ENCODE results near the gene LRRC8B.
"Not testable (repeated sequence)": the region's sequence is repeated elsewhere in the genome, so short reads cannot be mapped to it uniquely, and the experiment has no call there.

The LRRC8B gene

DNA sequence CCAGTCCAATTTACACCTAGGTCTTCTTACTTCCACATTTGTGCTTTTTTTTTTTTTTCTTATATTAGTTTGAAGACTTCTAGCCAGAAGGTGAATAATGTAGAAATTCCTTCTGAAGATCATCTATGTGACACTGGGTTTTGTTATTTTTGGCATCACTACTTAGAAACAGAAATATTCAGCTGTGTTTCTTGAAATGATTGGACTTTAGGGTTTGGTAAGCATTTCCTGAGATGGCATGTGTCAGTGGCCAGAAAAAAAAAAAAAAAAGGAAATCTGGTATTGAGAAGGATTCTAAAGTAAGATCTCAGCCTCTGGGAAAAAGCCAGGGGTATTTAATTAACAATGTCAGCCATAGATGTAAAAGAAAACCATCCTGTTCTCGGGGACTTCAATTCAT is 64.9 kb downstream of the LRRC8B start:
- Histone ChIP-seq H3K9me3 (ENCODE audit: control insufficient read depth in 1 of 2, low read length in 2 of 2) (no peaks in the 10 kb centered on the region), H3K36me3 (ENCODE audit: control insufficient read depth in 1 of 2, insufficient read depth in 2 of 2, low read length in 2 of 2) (peaks cover 0 to 4% of the 10 kb centered on the region in 2 donors), H3K27ac (ENCODE audit: low read length) (no peak overlapping the region), H3K4me1 (ENCODE audit: control insufficient read depth in 1 of 2, insufficient read depth in 2 of 2, low read length in 2 of 2) (no peaks in the 10 kb centered on the region), H3K27me3 (ENCODE audit: low read depth, low read length) (no peaks in the 10 kb centered on the region), H3K4me3 (ENCODE audit: low read depth in 1 of 2, low read length in 2 of 2) (no peak overlapping the region)

DNA sequence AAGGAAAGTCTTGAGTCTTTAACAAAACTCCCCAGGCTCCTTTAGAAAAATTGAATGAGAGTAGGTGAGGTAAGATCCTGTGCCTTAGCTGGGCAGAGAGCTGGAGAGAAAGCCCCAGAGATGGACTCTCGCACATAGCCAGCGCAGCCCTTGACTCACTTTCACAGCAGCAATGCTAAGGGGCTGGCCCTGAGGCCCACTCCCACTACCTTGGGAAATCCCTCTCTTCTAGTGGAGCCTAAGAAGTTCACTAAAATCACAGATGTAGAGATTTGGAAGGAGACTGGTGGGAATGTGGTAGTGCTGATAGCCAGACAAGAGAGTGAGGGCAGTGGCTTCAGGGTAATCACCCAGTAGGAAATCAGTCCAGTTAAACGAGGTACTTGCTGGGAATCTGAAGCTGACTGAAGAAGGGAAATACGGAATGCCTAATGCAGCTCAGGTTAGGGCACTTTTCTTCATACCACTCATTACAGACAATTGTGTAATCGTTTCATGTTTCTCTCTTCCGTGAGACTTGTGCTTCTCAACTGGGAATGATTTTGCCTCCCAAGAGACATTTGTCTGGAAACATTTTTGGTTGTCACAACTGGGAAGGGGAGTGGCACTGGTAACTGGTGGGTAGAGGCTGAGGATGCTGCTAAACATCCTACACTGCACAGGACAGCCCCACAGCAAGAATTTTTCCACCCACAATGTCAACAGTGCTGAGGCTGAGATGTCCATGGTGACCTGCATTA is 65.9 kb downstream of the LRRC8B start:
- Histone ChIP-seq H3K36me3 (ENCODE audit: control insufficient read depth in 1 of 2, insufficient read depth in 2 of 2, low read length in 2 of 2) (no peaks in the 10 kb centered on the region), H3K27ac (ENCODE audit: low read length) (no peak overlapping the region), H3K9me3 (ENCODE audit: control insufficient read depth in 1 of 2, low read length in 2 of 2) (no peaks in the 10 kb centered on the region), H3K4me3 (ENCODE audit: low read depth in 1 of 2, low read length in 2 of 2) (no peak overlapping the region), H3K4me1 (ENCODE audit: control insufficient read depth in 1 of 2, insufficient read depth in 2 of 2, low read length in 2 of 2) (no peaks in the 10 kb centered on the region), H3K27me3 (ENCODE audit: low read depth, low read length) (no peaks in the 10 kb centered on the region)

DNA sequence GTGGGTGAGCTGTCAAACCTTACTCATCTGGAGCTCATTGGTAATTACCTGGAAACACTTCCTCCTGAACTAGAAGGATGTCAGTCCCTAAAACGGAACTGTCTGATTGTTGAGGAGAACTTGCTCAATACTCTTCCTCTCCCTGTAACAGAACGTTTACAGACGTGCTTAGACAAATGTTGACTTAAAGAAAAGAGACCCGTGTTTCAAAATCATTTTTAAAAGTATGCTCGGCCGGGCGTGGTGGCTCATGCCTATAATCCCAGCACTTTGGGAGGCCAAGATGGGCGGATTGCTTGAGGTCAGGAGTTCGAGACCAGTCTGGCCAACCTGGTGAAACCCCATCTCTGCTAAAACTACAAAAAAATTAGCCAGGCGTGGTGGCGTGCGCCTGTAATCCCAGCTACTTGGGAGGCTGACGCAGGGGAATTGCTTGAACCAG is 68.3 kb downstream of the LRRC8B start:
- not testable (repeated sequence) for H3K27me3 ChIP-seq (ENCODE audit: low read depth, low read length); H3K27ac ChIP-seq (ENCODE audit: low read length); H3K4me1 ChIP-seq (ENCODE audit: control insufficient read depth in 1 of 2, insufficient read depth in 2 of 2, low read length in 2 of 2); H3K9me3 ChIP-seq (ENCODE audit: control insufficient read depth in 1 of 2, low read length in 2 of 2); H3K36me3 ChIP-seq (ENCODE audit: control insufficient read depth in 1 of 2, insufficient read depth in 2 of 2, low read length in 2 of 2); H3K4me3 ChIP-seq (ENCODE audit: low read depth in 1 of 2, low read length in 2 of 2)

DNA sequence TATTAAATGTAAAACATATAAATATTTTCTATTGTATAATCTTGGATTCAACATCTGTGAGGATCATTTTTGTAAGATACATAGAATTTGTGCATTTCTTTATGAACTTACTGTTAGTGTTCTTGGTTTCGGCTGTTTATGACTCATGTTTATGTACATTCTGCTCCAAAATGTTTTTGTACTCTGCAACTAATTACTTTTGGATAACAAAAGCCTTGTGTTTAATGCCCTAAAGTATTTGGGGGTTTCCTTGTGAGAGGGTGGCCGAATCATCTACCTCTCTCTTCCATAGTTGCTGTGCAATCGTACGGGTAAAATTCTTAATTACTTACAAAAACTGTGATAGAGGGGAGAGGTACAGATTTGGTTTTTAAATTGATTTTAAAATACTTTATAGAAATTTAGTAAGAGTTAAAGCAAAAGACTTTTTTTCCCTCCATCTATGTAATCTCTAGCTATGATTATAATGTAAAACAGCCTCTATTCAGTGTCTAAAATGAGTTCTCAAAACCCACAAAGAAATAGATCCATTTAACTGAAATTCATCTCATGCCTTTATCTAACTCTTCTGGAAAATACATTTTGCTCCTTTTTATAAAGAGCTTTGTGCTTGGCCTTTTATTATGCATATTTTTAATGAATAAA is 69.6 kb downstream of the LRRC8B start:
- H3K4me1 ChIP-seq (ENCODE audit: control insufficient read depth in 1 of 2, insufficient read depth in 2 of 2, low read length in 2 of 2), result no peaks in the 10 kb centered on the region
- no peaks in the 10 kb centered on the region for H3K9me3 ChIP-seq (ENCODE audit: control insufficient read depth in 1 of 2, low read length in 2 of 2)
- no peaks in the 10 kb centered on the region for H3K36me3 ChIP-seq (ENCODE audit: control insufficient read depth in 1 of 2, insufficient read depth in 2 of 2, low read length in 2 of 2)
- H3K27ac ChIP-seq (ENCODE audit: low read length), result no peak overlapping the region
- no peaks in the 10 kb centered on the region for H3K27me3 ChIP-seq (ENCODE audit: low read depth, low read length)
- no peak overlapping the region for H3K4me3 ChIP-seq (ENCODE audit: low read depth in 1 of 2, low read length in 2 of 2)

DNA sequence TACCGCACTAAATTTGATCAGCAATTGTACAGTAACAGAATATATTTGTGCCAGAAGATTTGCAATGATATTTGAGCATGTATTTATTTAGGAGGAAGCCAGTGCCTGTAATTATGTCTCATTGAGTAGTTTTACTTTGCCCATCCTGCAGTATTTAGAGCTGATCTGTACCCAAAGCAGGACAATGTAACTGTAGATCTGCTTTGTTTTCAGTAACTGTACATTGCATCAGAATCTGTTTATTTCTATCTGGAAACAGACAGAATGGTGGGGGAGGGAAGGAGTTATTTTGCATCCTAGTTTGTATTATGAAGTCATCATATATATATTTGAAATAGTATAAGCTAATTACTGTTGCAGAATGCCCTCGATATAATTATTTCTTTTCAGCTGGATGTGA is 72.1 kb downstream of the LRRC8B start:
- Histone ChIP-seq H3K27me3 (ENCODE audit: low read depth, low read length) (no peaks in the 10 kb centered on the region), H3K4me1 (ENCODE audit: control insufficient read depth in 1 of 2, insufficient read depth in 2 of 2, low read length in 2 of 2) (no peaks in the 10 kb centered on the region), H3K36me3 (ENCODE audit: control insufficient read depth in 1 of 2, insufficient read depth in 2 of 2, low read length in 2 of 2) (no peaks in the 10 kb centered on the region), H3K27ac (ENCODE audit: low read length) (no peak overlapping the region), H3K9me3 (ENCODE audit: control insufficient read depth in 1 of 2, low read length in 2 of 2) (no peaks in the 10 kb centered on the region), H3K4me3 (ENCODE audit: low read depth in 1 of 2, low read length in 2 of 2) (no peak overlapping the region)

GRCh38 chr1:89598450-89599331 is 74.1 kb downstream of the LRRC8B start:
- H3K4me1 ChIP-seq (ENCODE audit: control insufficient read depth in 1 of 2, insufficient read depth in 2 of 2, low read length in 2 of 2), result no peaks in the 10 kb centered on the region
- no peaks in the 10 kb centered on the region for H3K27me3 ChIP-seq (ENCODE audit: low read depth, low read length)

DNA sequence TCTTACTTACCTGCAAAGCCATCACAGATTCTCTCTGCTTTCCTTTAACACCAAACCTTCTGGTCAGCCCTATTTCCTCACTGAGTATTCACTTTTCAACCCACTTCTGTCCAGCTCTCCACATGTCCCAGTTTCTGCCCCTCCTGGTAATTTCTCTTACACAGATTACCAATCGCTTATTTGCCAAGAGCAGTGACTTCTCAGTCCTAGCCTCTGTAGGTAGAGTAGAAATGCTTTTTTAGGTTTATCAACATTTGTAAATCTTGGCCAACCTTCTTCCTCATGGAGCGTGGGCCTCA is 74.7 kb downstream of the LRRC8B start:
- Histone ChIP-seq H3K27me3 (ENCODE audit: low read depth, low read length) (no peaks in the 10 kb centered on the region), H3K27ac (ENCODE audit: low read length) (no peak overlapping the region), H3K4me1 (ENCODE audit: control insufficient read depth in 1 of 2, insufficient read depth in 2 of 2, low read length in 2 of 2) (no peaks in the 10 kb centered on the region), H3K9me3 (ENCODE audit: control insufficient read depth in 1 of 2, low read length in 2 of 2) (no peaks in the 10 kb centered on the region), H3K4me3 (ENCODE audit: low read depth in 1 of 2, low read length in 2 of 2) (no peak overlapping the region), H3K36me3 (ENCODE audit: control insufficient read depth in 1 of 2, insufficient read depth in 2 of 2, low read length in 2 of 2) (no peaks in the 10 kb centered on the region)

More at GRCh38 chr1:89598450-89599331, 74.1 kb downstream of the LRRC8B start:
- H3K4me3 ChIP-seq (ENCODE audit: low read depth in 1 of 2, low read length in 2 of 2), result no peak overlapping the region
- H3K9me3 ChIP-seq (ENCODE audit: control insufficient read depth in 1 of 2, low read length in 2 of 2), result no peaks in the 10 kb centered on the region
- H3K27ac ChIP-seq (ENCODE audit: low read length), result no peak overlapping the region
- no peaks in the 10 kb centered on the region for H3K36me3 ChIP-seq (ENCODE audit: control insufficient read depth in 1 of 2, insufficient read depth in 2 of 2, low read length in 2 of 2)

DNA sequence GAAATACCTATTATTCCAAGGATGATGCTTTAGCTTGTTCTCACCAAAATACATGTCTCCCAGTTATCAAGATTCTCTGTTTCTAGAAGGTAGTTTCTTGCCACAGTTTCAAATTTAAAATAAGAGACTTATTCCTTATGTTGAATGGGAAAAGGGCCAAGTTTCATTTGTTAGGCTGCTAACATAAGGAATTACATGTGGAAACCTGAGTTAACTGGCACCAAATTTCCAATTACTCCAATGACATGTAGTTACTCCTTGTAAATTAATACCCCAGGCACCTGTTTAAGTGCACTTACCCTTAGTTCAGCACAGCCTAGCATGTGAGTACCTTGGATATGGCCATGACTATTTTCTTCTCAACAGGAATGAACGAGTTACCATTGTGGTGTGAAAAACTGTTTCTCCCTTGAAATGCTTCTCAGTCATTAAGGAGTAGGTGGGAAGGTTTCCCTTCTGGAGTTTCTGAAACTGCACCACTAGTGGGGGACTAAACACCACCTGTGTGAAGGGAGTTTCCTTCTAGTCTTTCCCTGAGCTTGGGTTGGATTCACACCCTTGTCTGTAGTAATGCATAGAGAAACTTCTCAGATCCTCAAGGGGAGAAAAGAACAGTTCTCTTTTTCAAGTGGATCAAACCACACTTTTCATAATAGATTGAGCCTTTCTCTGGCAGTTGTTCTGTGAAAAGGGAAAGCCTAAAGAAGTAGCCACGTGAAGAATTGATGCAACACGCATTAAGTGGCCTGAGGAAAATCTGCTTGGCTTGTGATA is 76.0 kb downstream of the LRRC8B start:
- no peaks in the 10 kb centered on the region for H3K4me1 ChIP-seq (ENCODE audit: control insufficient read depth in 1 of 2, insufficient read depth in 2 of 2, low read length in 2 of 2)
- H3K27me3 ChIP-seq (ENCODE audit: low read depth, low read length), result no peaks in the 10 kb centered on the region
- H3K4me3 ChIP-seq (ENCODE audit: low read depth in 1 of 2, low read length in 2 of 2), result no peak overlapping the region
- H3K36me3 ChIP-seq (ENCODE audit: control insufficient read depth in 1 of 2, insufficient read depth in 2 of 2, low read length in 2 of 2), result no peaks in the 10 kb centered on the region
- H3K9me3 ChIP-seq (ENCODE audit: control insufficient read depth in 1 of 2, low read length in 2 of 2), result no peaks in the 10 kb centered on the region
- H3K27ac ChIP-seq (ENCODE audit: low read length), result no peak overlapping the region

DNA sequence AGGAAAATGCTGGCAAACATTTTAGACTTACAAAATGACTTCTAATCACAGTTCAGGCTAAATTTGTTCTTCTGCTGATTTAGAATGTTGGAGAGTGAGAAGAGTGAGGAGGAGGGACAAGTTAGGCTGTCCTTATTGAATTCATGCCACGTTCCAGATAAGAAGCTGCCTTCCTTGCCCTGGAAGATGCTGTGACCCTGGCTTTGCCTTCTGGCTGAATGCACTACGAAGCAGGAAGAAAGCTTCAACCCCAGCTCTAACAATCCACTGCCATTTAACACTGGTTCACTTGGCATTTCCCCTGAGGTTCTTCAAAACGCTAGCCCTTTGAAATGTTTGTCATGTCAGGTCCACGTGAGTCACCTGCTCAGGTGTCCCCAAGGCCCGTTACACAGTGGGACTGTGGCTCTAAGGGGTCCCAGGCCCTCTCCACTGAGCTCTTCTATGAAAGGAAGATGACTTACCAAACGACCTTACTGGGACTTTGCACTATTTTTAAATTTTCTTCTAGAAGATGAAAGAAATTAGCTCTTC is 78.3 kb downstream of the LRRC8B start:
- Histone ChIP-seq H3K4me3 (ENCODE audit: low read depth in 1 of 2, low read length in 2 of 2) (no peak overlapping the region), H3K4me1 (ENCODE audit: control insufficient read depth in 1 of 2, insufficient read depth in 2 of 2, low read length in 2 of 2) (no peaks in the 10 kb centered on the region), H3K9me3 (ENCODE audit: control insufficient read depth in 1 of 2, low read length in 2 of 2) (no peaks in the 10 kb centered on the region), H3K36me3 (ENCODE audit: control insufficient read depth in 1 of 2, insufficient read depth in 2 of 2, low read length in 2 of 2) (no peaks in the 10 kb centered on the region), H3K27me3 (ENCODE audit: low read depth, low read length) (no peaks in the 10 kb centered on the region), H3K27ac (ENCODE audit: low read length) (no peak overlapping the region)

DNA sequence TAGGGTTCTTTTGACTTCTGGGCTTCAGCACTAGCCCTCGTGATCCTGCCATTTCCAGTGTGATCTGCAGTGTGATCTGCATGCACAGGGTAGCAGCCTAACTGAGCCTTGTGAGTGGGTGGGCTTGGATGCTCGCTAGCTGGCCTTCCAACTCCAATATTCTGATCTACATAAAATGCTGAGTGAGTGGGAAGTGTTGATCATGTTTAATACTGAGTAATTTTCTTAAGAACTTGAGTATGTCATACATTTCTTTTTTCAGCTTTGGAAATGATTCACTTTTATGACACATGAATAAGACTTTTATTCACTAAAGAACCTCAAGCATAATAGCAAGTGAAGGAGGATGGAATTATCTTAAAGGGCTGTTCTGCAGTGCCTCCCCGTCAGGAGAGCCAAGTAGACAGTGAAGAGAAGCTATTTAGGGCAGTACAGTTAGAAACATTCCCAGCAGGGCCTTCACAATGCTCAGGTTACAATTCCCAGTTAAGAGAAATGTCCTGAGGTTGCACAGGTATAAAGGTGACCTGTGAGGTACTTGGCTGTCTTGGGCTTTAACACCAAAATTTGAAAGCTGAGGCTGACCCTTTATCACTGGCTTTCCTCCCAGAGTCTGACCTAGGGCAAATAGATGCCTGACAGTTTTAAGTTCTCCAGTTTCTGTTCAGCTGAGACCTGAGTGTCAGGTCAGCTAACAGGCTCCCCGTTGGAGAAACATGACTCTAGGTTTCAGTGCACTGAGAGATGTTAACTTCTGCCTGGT is 79.2 kb downstream of the LRRC8B start:
- Histone ChIP-seq H3K9me3 (ENCODE audit: control insufficient read depth in 1 of 2, low read length in 2 of 2) (no peaks in the 10 kb centered on the region), H3K4me3 (ENCODE audit: low read depth in 1 of 2, low read length in 2 of 2) (no peak overlapping the region), H3K27me3 (ENCODE audit: low read depth, low read length) (no peaks in the 10 kb centered on the region), H3K4me1 (ENCODE audit: control insufficient read depth in 1 of 2, insufficient read depth in 2 of 2, low read length in 2 of 2) (no peaks in the 10 kb centered on the region), H3K27ac (ENCODE audit: low read length) (no peak overlapping the region), H3K36me3 (ENCODE audit: control insufficient read depth in 1 of 2, insufficient read depth in 2 of 2, low read length in 2 of 2) (no peaks in the 10 kb centered on the region)
